Measurements from ENCODE around the gene ATXN10.

DNA sequence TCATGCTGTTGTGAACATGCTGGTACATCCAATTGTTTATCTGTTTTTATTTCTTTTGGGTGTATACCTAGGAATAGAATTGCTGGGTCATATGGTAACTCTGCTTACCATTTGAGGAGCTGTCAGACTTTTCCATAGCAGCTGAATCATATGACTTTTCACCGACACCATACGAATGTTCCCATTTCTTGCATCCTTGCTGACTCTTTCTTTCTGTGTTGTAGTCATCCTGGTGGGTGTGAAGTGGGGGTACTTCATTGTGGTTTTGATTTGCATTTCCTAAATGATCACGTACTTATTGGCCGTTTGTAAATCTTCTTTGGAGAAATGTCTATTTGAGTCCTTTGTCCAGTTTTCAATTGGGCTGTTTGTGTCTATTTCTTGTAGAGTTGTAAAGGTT, 26.5 kb downstream of the ATXN10 start:
- TF ChIP-seq, protein P1, sequence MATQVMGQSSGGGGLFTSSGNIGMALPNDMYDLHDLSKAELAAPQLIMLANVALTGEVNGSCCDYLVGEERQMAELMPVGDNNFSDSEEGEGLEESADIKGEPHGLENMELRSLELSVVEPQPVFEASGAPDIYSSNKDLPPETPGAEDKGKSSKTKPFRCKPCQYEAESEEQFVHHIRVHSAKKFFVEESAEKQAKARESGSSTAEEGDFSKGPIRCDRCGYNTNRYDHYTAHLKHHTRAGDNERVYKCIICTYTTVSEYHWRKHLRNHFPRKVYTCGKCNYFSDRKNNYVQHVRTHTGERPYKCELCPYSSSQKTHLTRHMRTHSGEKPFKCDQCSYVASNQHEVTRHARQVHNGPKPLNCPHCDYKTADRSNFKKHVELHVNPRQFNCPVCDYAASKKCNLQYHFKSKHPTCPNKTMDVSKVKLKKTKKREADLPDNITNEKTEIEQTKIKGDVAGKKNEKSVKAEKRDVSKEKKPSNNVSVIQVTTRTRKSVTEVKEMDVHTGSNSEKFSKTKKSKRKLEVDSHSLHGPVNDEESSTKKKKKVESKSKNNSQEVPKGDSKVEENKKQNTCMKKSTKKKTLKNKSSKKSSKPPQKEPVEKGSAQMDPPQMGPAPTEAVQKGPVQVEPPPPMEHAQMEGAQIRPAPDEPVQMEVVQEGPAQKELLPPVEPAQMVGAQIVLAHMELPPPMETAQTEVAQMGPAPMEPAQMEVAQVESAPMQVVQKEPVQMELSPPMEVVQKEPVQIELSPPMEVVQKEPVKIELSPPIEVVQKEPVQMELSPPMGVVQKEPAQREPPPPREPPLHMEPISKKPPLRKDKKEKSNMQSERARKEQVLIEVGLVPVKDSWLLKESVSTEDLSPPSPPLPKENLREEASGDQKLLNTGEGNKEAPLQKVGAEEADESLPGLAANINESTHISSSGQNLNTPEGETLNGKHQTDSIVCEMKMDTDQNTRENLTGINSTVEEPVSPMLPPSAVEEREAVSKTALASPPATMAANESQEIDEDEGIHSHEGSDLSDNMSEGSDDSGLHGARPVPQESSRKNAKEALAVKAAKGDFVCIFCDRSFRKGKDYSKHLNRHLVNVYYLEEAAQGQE (IDR thresholded peaks at IDR 0.05; ENCODE audit: insufficient read depth in 1 of 2, low read depth in 2 of 2, low read length in 2 of 2), result no peak
- TF ChIP-seq TAF1 (IDR thresholded peaks at IDR 0.05; ENCODE audit: borderline replicate concordance, insufficient read depth, low read length) (no peak), POLR2AphosphoS5 (IDR thresholded peaks at IDR 0.05; ENCODE audit: low read depth, low read length) (no peak)

Measured in PFSK-1 (cell line).